H9 (cell line): ENCODE data around the gene PTCH1. TPM values are rescaled to one million over a fixed set of nuclear protein-coding genes. Genes with fewer than 3 reads are reported as not detected.
A peak's percentile ranks its signal among the peaks of the same experiment; 100 is the strongest.

Source experiments
- DNase-seq: peaks from one replicate; pipeline ENCODE4 v3.0.0-alpha.2; 2017
- H2AFZ ChIP-seq: one replicate; pipeline ENCODE4 v1.6.1; 2013; ENCODE audit warnings: mild to moderate bottlenecking, low read length, control low read depth, moderate library complexity
- H2AK5ac ChIP-seq: 2 replicates; pipeline ENCODE4 v1.6.1; 2013; ENCODE audit warnings: low read length, control low read depth, mixed read lengths; ENCODE audit not compliant: insufficient read length
- H2BK120ac ChIP-seq: one replicate; pipeline ENCODE4 v1.6.1; 2013; ENCODE audit warnings: low read depth, mild to moderate bottlenecking, low read length, control low read depth, inconsistent platforms; ENCODE audit not compliant: poor library complexity, severe bottlenecking
- H2BK12ac ChIP-seq: 2 replicates; pipeline ENCODE4 v1.6.1; 2013; ENCODE audit warnings: low read length, control low read depth, mixed read lengths, low read depth; ENCODE audit not compliant: insufficient read length
- H2BK15ac ChIP-seq: 2 replicates; pipeline ENCODE4 v1.6.1; 2013; ENCODE audit warnings: low read depth, low read length, control low read depth
- H2BK20ac ChIP-seq: one replicate; pipeline ENCODE4 v1.6.1; 2013; ENCODE audit warnings: low read depth, mild to moderate bottlenecking, low read length, control low read depth, inconsistent platforms; ENCODE audit not compliant: poor library complexity, severe bottlenecking
- H2BK5ac ChIP-seq: 2 replicates; pipeline ENCODE4 v1.6.1; 2013; ENCODE audit warnings: low read length, control low read depth, mixed read lengths; ENCODE audit not compliant: insufficient read length
- H3K14ac ChIP-seq: 2 replicates; pipeline ENCODE4 v1.6.1; 2013; ENCODE audit warnings: low read length, control low read depth; ENCODE audit not compliant: insufficient read depth
- H3K18ac ChIP-seq: 2 replicates; pipeline ENCODE4 v1.6.1; 2013; ENCODE audit warnings: low read depth, mild to moderate bottlenecking, mixed read lengths, low read length, control low read depth; ENCODE audit not compliant: insufficient read length
- H3K23ac ChIP-seq: 2 replicates; pipeline ENCODE4 v1.6.1; 2013; ENCODE audit warnings: low read length, control low read depth, mixed read lengths, low read depth; ENCODE audit not compliant: insufficient read length
- H3K23me2 ChIP-seq: 2 replicates; pipeline ENCODE4 v1.6.1; 2013; ENCODE audit warnings: low read depth, mild to moderate bottlenecking, mixed read lengths, low read length, control low read depth; ENCODE audit not compliant: insufficient read length, poor library complexity, severe bottlenecking
- H3K27ac ChIP-seq: 2 replicates; pipeline ENCODE4 v1.5.1; 2013; ENCODE audit warnings: low read length, control low read depth, mixed read lengths, low read depth; ENCODE audit not compliant: insufficient read length
- H3K27me3 ChIP-seq: 2 replicates; pipeline ENCODE4 v1.6.1; 2013; ENCODE audit warnings: low read length, control low read depth, inconsistent platforms; ENCODE audit not compliant: insufficient read depth
- H3K4ac ChIP-seq: 2 replicates; pipeline ENCODE4 v1.6.1; 2013; ENCODE audit warnings: low read depth, mild to moderate bottlenecking, control low read depth, inconsistent platforms, low read length, moderate library complexity
- H3K4me1 ChIP-seq: 2 replicates; pipeline ENCODE4 v1.6.1; 2013; ENCODE audit warnings: low read length, control low read depth, inconsistent platforms; ENCODE audit not compliant: insufficient read depth
- H3K4me2 ChIP-seq: 2 replicates; pipeline ENCODE4 v1.6.1; 2013; ENCODE audit warnings: low read length, control low read depth, mixed read lengths; ENCODE audit not compliant: insufficient read length, insufficient read depth
- H3K56ac ChIP-seq: 2 replicates; pipeline ENCODE4 v1.6.1; 2013; ENCODE audit warnings: low read depth, mild to moderate bottlenecking, mixed read lengths, low read length, control low read depth; ENCODE audit not compliant: insufficient read length
- H3K79me1 ChIP-seq: 2 replicates; pipeline ENCODE4 v1.6.1; 2013; ENCODE audit warnings: low read depth, mild to moderate bottlenecking, moderate library complexity, low read length, control low read depth, inconsistent platforms; ENCODE audit not compliant: insufficient read depth, poor library complexity, severe bottlenecking
- H3K79me2 ChIP-seq: 2 replicates; pipeline ENCODE4 v1.6.1; 2013; ENCODE audit warnings: low read length, control low read depth, inconsistent platforms; ENCODE audit not compliant: insufficient read depth
- H3K9ac ChIP-seq: 2 replicates; pipeline ENCODE4 v1.6.1; 2013; ENCODE audit warnings: low read length, control low read depth, mixed read lengths; ENCODE audit not compliant: insufficient read length; ENCODE audit errors: extremely low read depth
- H3K9me3 ChIP-seq: one replicate; pipeline ENCODE4 v1.6.1; 2013; ENCODE audit warnings: low read depth, low read length, inconsistent platforms; ENCODE audit not compliant: control insufficient read depth
- H3T11ph ChIP-seq: one replicate; pipeline ENCODE4 v1.6.1; 2013; ENCODE audit warnings: mild to moderate bottlenecking, low read length, control low read depth, inconsistent platforms
- H4K20me1 ChIP-seq: one replicate; pipeline ENCODE4 v1.6.1; 2013; ENCODE audit not compliant: control insufficient read depth, insufficient read length, insufficient read depth
- H4K5ac ChIP-seq: 2 replicates; pipeline ENCODE4 v1.6.1; 2013; ENCODE audit warnings: low read depth, mild to moderate bottlenecking, mixed read lengths, low read length, control low read depth; ENCODE audit not compliant: insufficient read length
- H4K8ac ChIP-seq: replicated peaks from 2 replicates; pipeline ENCODE4 v1.6.1; 2013; ENCODE audit warnings: low read length, control low read depth, mixed read lengths, low read depth; ENCODE audit not compliant: insufficient read length
- H4K91ac ChIP-seq: 2 replicates; pipeline ENCODE4 v1.6.1; 2013; ENCODE audit warnings: low read depth, mild to moderate bottlenecking, moderate library complexity, mixed read lengths, low read length, control low read depth; ENCODE audit not compliant: insufficient read length
- H3K27ac Mint-ChIP-seq, 3 experiments: 2 replicates in 2 of 3; 3 replicates in 1 of 3; pipeline ENCODE4 v1.8.0; 2020 to 2021; ENCODE audit warnings: mixed read lengths in 3 of 3, mild to moderate bottlenecking in 1 of 3, moderate library complexity in 1 of 3
- H3K27me3 Mint-ChIP-seq: 2 replicates; pipeline ENCODE4 v1.8.0; 2021; ENCODE audit warnings: low read depth, mild to moderate bottlenecking, moderate library complexity, mixed read lengths
- H3K36me3 Mint-ChIP-seq, 3 experiments: 2 replicates in 2 of 3; 3 replicates in 1 of 3; pipeline ENCODE4 v1.8.0; 2020 to 2021; ENCODE audit warnings: low read depth in 3 of 3, mixed read lengths in 3 of 3; ENCODE audit not compliant: insufficient read depth in 1 of 3
- H3K4me1 Mint-ChIP-seq, 2 experiments: 2 replicates each; pipeline ENCODE4 v1.8.0; 2020; ENCODE audit warnings: mixed read lengths in 2 of 2
- H3K4me3 Mint-ChIP-seq, 2 experiments: 2 replicates in 1 of 2; 3 replicates in 1 of 2; pipeline ENCODE4 v1.8.0; 2020 to 2021; ENCODE audit warnings: mild to moderate bottlenecking in 2 of 2, mixed read lengths in 2 of 2, moderate library complexity in 1 of 2
- H3K9me3 Mint-ChIP-seq, 2 experiments: 2 replicates in 1 of 2; 3 replicates in 1 of 2; pipeline ENCODE4 v1.8.0; 2020; ENCODE audit warnings: mild to moderate bottlenecking in 2 of 2, mixed read lengths in 2 of 2, moderate library complexity in 1 of 2
- WGBS: extraction: QIAGEN DNeasy Blood & Tissue Kit; methylation state at CpG from one replicate; pipeline ENCODE4 v1.1.7; 2013; ENCODE audit warnings: missing lambda C conversion rate, low lambda C conversion rate, mixed read lengths; ENCODE audit not compliant: insufficient read length; ENCODE audit errors: extremely low coverage; 5-methylcytosine and 5-hydroxymethylcytosine counted together
- total RNA-seq: library from RNA; stranded (reverse); gene quantifications from 2 replicates; pipeline ENCODE4 v1.2.1, GENCODE V29; 2021
- TF ChIP-seq, protein P1 (sequence below): fragments of 200-600 bp; sonication (generic); conservative IDR thresholded peaks from 3 replicates; pipeline ENCODE4 v1.8.0; 2021; ENCODE audit warnings: antibody characterized with exemption, mild to moderate bottlenecking

PTCH1 gene
- total RNA-seq, 1 experiment from 2014 or later: 9.1 TPM

DNA sequence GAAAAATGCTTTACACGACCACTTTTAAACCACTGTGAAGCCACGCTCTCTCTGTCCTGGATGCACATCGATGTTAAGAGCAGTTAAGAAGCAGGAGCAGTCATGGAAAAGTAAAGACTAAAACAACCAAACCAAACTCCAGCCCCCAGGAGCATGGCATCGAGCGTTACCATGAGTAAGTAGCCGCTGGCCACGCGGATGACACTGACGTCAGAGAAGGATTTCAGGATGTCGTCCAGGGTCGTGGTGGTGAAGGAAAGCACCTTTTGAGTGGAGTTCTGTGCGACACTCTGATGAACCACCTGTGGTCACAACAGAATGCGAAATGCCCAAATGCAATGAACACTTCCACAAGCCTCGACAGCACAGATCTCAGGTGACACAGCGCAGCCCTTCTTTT is 38.9 kb downstream of the PTCH1 start:
- H3K79me1 ChIP-seq: no peaks in the 10 kb centered on the region
- H2AFZ ChIP-seq: no peak overlapping the region
- Mint-ChIP-seq H3K27me3 (peaks cover 10% of the 10 kb centered on the region; the same call in 1 of the 2 replicates), H3K4me3 (peak overlapping the region in 1 of 2 experiments; percentile 8; a peak in 1 of 5 replicates), H3K4me1 (peaks cover 55 to 58% of the 10 kb centered on the region in 2 experiments), H3K9me3 (no peaks in the 10 kb centered on the region), H3K27ac (peak overlapping the region in 2 of 3 experiments; percentile 70 to 73; a peak in 4 of 7 replicates), H3K36me3 (peaks cover 16 to 52% (median 18%) of the 10 kb centered on the region in 3 experiments)
- no peak overlapping the region for H2BK15ac ChIP-seq
- no peaks in the 10 kb centered on the region for H3K27me3 ChIP-seq
- H3T11ph ChIP-seq: no peak overlapping the region
- H2BK12ac ChIP-seq: no peak overlapping the region
- peaks cover 9% of the 10 kb centered on the region for H3K4me1 ChIP-seq
- H4K91ac ChIP-seq: no peak overlapping the region
- H3K23ac ChIP-seq: no peak overlapping the region
- H4K20me1 ChIP-seq: no peaks in the 10 kb centered on the region
- no peaks in the 10 kb centered on the region for H3K79me2 ChIP-seq
- no peak overlapping the region for H4K8ac ChIP-seq
- TF ChIP-seq, protein P1, sequence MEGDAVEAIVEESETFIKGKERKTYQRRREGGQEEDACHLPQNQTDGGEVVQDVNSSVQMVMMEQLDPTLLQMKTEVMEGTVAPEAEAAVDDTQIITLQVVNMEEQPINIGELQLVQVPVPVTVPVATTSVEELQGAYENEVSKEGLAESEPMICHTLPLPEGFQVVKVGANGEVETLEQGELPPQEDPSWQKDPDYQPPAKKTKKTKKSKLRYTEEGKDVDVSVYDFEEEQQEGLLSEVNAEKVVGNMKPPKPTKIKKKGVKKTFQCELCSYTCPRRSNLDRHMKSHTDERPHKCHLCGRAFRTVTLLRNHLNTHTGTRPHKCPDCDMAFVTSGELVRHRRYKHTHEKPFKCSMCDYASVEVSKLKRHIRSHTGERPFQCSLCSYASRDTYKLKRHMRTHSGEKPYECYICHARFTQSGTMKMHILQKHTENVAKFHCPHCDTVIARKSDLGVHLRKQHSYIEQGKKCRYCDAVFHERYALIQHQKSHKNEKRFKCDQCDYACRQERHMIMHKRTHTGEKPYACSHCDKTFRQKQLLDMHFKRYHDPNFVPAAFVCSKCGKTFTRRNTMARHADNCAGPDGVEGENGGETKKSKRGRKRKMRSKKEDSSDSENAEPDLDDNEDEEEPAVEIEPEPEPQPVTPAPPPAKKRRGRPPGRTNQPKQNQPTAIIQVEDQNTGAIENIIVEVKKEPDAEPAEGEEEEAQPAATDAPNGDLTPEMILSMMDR: no peak
- H2AK5ac ChIP-seq: no peak overlapping the region
- no CpG with 5 or more reads among the region's 15 CpGs for WGBS
- no peak overlapping the region for H2BK20ac ChIP-seq
- H3K9ac ChIP-seq: no peak overlapping the region
- no peak overlapping the region for H4K5ac ChIP-seq
- H3K14ac ChIP-seq: no peak overlapping the region
- H3K4ac ChIP-seq: no peak overlapping the region
- no peak overlapping the region for H2BK120ac ChIP-seq
- no peak for DNase-seq
- no peak overlapping the region for H3K27ac ChIP-seq
- no peaks in the 10 kb centered on the region for H3K23me2 ChIP-seq
- no peak overlapping the region for H2BK5ac ChIP-seq
- no peak overlapping the region for H3K18ac ChIP-seq
- H3K4me2 ChIP-seq: no peak overlapping the region
- H3K56ac ChIP-seq: no peak overlapping the region
- no peaks in the 10 kb centered on the region for H3K9me3 ChIP-seq
